NT2/D1 (cell line): ENCODE results near the gene MOV10L1.

Experiments
- YY1 ChIP-seq: IDR thresholded peaks from 2 replicates; pipeline ENCODE4 v1.6.1; 2011; ENCODE audit not compliant: insufficient read length, insufficient read depth
- ZNF274 ChIP-seq: IDR thresholded peaks from 2 replicates; pipeline ENCODE4 v1.6.1; 2011; ENCODE audit warnings: mild to moderate bottlenecking, low read depth, low read length

DNA sequence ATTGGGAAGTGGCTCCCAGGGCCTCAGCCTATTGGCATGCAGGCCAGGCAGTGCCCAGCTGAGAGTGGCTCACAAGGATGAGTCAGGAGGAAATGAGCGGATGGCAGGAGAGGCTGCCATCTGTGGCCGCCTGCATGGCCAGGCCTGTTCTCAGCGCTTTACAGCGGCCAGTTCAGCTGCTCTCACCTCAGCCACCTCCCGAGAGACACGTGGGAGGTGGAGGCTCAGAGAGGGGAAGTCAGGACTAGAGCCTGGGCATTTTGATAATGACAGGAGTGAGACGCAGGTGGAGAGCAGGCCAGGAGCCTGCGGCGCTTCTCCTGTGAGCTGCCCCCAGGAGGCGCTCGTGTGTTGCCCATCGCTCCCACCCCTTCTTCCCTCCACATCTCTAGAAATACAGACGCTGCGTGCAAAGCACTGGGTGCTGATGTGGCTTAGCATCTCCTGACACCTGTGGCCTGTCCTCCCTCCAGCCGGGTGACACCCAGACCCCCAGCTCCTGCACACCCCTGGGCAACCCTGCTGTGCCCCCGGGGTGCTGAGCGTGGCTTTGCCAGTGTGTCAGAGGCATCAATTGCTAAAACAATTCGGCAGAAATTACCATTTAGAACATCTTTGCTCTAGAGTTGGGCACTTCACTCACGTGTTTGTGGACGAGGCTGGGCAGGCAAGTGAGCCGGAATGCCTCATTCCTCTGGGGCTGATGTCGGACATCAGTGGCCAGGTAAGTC, 59.4 kb downstream of the MOV10L1 start:
- TF ChIP-seq ZNF274 (no peak), YY1 (no peak)
